EL (cell line): ENCODE results near the gene NDRG3.

Experiments used
- DNase-seq: peaks from one replicate; pipeline ENCODE4 v3.0.0-alpha.2; 2016

NDRG3 gene

DNA sequence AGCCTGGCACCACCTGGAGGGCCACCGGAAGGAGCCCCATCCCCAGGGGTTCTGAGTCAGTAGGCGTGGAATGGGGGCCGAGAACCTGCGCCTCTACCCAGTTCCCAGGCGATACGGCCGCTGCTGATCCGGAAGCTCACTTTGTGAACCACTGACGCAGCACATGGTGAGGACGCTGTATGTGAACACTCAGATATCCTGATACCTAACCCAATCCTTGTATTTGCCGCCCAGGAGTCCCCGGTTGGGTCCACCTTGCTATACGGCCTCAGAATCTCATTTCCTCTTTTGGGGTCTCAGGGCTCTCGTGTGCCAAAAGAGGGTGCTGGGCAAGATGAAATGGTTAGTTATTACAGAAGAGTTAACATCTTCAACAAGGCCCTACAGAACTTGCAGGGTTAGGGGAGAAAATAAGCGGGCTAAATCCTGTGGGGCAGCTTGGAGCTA, 140.9 kb downstream of the NDRG3 start:
- no peak for DNase-seq
